Esophagus muscularis mucosa (tissue), 4 donors: Measurements from ENCODE around the gene BTBD9. TPM values are rescaled to one million over a fixed set of nuclear protein-coding genes. Genes with fewer than 3 reads are reported as not detected.

Source experiments
- DNase-seq: peaks from one replicate; pipeline ENCODE4 v3.0.0-alpha.2; 2017; ENCODE audit errors: extremely low spot score
- H3K27ac ChIP-seq, 4 donors: fragments of 200-600 bp; sonication (generic); replicated peaks in 1 of 4; 1 replicate in 3 of 4; 2 replicates in 1 of 4; pipeline ENCODE4 v1.5.1; 2016 to 2019; ENCODE audit warnings: mild to moderate bottlenecking in 1 of 4
- H3K27me3 ChIP-seq, 4 donors: fragments of 200-600 bp; sonication (generic); one replicate each; pipeline versions ENCODE4 v1.5.1 to v1.6.0; 2016 to 2019
- H3K36me3 ChIP-seq, 4 donors: fragments of 200-600 bp; sonication (generic); one replicate each; pipeline ENCODE4 v1.5.1; 2016 to 2019
- H3K4me1 ChIP-seq, 4 donors: fragments of 200-600 bp; sonication (generic); one replicate each; pipeline ENCODE4 v1.5.1; 2016 to 2019
- H3K4me3 ChIP-seq, 4 donors: fragments of 200-600 bp; sonication (generic); 1 replicate in 2 of 4; 2 replicates in 2 of 4; pipeline ENCODE4 v1.5.1; 2016 to 2019; ENCODE audit warnings: mild to moderate bottlenecking in 4 of 4, moderate library complexity in 1 of 4
- H3K9me3 ChIP-seq, 4 donors: fragments of 200-600 bp; sonication (generic); 1 replicate in 3 of 4; 2 replicates in 1 of 4; pipeline ENCODE4 v1.5.1; 2016 to 2019
- CTCF ChIP-seq, 3 experiments: fragments of 200-600 bp in 2 of 3; fragments of 450-650 bp in 1 of 3; sonication (generic) in 2 of 3; IDR thresholded peaks; one replicate each; pipeline ENCODE4 v1.5.1; 2017 to 2019; ENCODE audit warnings: antibody characterized with exemption in 3 of 3, mild to moderate bottlenecking in 2 of 3, moderate library complexity in 1 of 3
- EP300 ChIP-seq: sonication (generic); formaldehyde crosslinking; IDR thresholded peaks from one replicate; pipeline ENCODE4 v1.6.1; 2017; ENCODE audit warnings: antibody characterized with exemption
- POLR2A ChIP-seq: fragments of 450-650 bp; IDR thresholded peaks from one replicate; pipeline ENCODE4 v1.6.1; 2017; ENCODE audit warnings: antibody characterized with exemption, moderate library complexity, mild to moderate bottlenecking, low read depth
- POLR2AphosphoS5 ChIP-seq, 2 donors: sonication (generic); formaldehyde crosslinking; IDR thresholded peaks; one replicate each; pipeline ENCODE4 v1.6.1; 2017; ENCODE audit warnings: antibody characterized with exemption in 2 of 2
- WGBS: methylation state at CpG from one replicate; pipeline ENCODE4 v1.1.5; 2018; 5-methylcytosine and 5-hydroxymethylcytosine counted together
- intact Hi-C: fragments of 100-400 bp; cut with DNase I; formaldehyde crosslinking; loops from one replicate; pipeline ENCODE4 v1.15.1; 2023
- total RNA-seq, 4 donors: library from RNA; depleted of rRNA; stranded (reverse); fragments of >200 nt; gene quantifications; one replicate each; pipeline versions ENCODE4 v1.1.0 to v1.2.1, GENCODE V29; 2016

Gene BTBD9
- total RNA-seq, 4 donors from 2014 or later = 9.4 to 14.1 (median 11.2) TPM

- Histone ChIP-seq H3K4me3 (no peak overlapping the region), H3K36me3 (peaks cover 0 to 16% (median 0%) of the 10 kb centered on the region in 4 donors), H3K4me1 (peaks cover 0 to 24% (median 12%) of the 10 kb centered on the region in 4 donors), H3K27ac (no peak overlapping the region), H3K27me3 (no peaks in the 10 kb centered on the region), H3K9me3 (no peaks in the 10 kb centered on the region)
- WGBS = 95% methylated on average over 7 of the region's 7 CpGs
- DNase-seq = no peak
- TF ChIP-seq CTCF (IDR thresholded peaks at IDR 0.05) = no peak
- TF ChIP-seq EP300 = no peak
- TF ChIP-seq POLR2AphosphoS5 (IDR thresholded peaks at IDR 0.05) = no peak
- no peak for TF ChIP-seq POLR2A
- intact Hi-C loops = no loop called here
Measured at GRCh38 chr6:38142178-38142902, 497.4 kb downstream of the BTBD9 start.

GRCh38 chr6:38141716-38142115, 498.0 kb downstream of the BTBD9 start:
- Histone ChIP-seq H3K9me3 (no peaks in the 10 kb centered on the region), H3K27ac (no peak overlapping the region), H3K27me3 (no peaks in the 10 kb centered on the region), H3K36me3 (peaks cover 0 to 16% (median 0%) of the 10 kb centered on the region in 4 donors), H3K4me3 (no peak overlapping the region), H3K4me1 (peaks cover 0 to 24% (median 12%) of the 10 kb centered on the region in 4 donors)
- WGBS = 98% methylated on average over 6 of the region's 6 CpGs
- DNase-seq = no peak
- TF ChIP-seq CTCF (IDR thresholded peaks at IDR 0.05) = no peak
- TF ChIP-seq POLR2A = no peak
- TF ChIP-seq POLR2AphosphoS5 (IDR thresholded peaks at IDR 0.05) = no peak
- TF ChIP-seq EP300 = no peak
- intact Hi-C loops = no loop called here

- Histone ChIP-seq H3K36me3 (peaks cover 0 to 16% (median 0%) of the 10 kb centered on the region in 4 donors), H3K27ac (no peak overlapping the region), H3K4me3 (no peak overlapping the region), H3K4me1 (peaks cover 0 to 23% (median 11%) of the 10 kb centered on the region in 4 donors), H3K27me3 (no peaks in the 10 kb centered on the region), H3K9me3 (no peaks in the 10 kb centered on the region)
- 78% methylated on average over 4 of the region's 4 CpGs for WGBS
- no peak for DNase-seq
- TF ChIP-seq POLR2A (no peak), EP300 (no peak), POLR2AphosphoS5 (IDR thresholded peaks at IDR 0.05) (no peak), CTCF (IDR thresholded peaks at IDR 0.05) (no peak)
- intact Hi-C loops = no loop called here
Measured at GRCh38 chr6:38141085-38141484, 498.6 kb downstream of the BTBD9 start.

- Histone ChIP-seq H3K4me3 (no peak overlapping the region), H3K9me3 (no peaks in the 10 kb centered on the region), H3K27ac (no peak overlapping the region), H3K27me3 (no peaks in the 10 kb centered on the region), H3K4me1 (peaks cover 7 to 36% (median 18%) of the 10 kb centered on the region in 4 donors), H3K36me3 (peaks cover 0 to 15% (median 0%) of the 10 kb centered on the region in 4 donors)
- WGBS = 97% methylated on average over 5 of the region's 5 CpGs
- intact Hi-C loops = no loop called here
- no peak for DNase-seq
- TF ChIP-seq POLR2AphosphoS5 (IDR thresholded peaks at IDR 0.05) (no peak), EP300 (no peak), CTCF (IDR thresholded peaks at IDR 0.05) (no peak), POLR2A (no peak)
Measured at GRCh38 chr6:38138374-38138773, 501.4 kb downstream of the BTBD9 start.
